Testis (tissue), 3 donors: ENCODE data around the gene SHC2. TPM values are rescaled to one million over a fixed set of nuclear protein-coding genes. Genes with fewer than 3 reads are reported as not detected.
"Not testable (repeated sequence)": the region's sequence is repeated elsewhere in the genome, so short reads cannot be mapped to it uniquely, and the experiment has no call there.

ENCODE experiments used
- DNase-seq: peaks from one replicate; pipeline ENCODE4 v3.0.0-alpha.2; 2019
- H3K27ac ChIP-seq, 2 donors: fragments of 200-600 bp; sonication (generic); one replicate each; pipeline ENCODE4 v1.5.1; 2019
- H3K27me3 ChIP-seq: fragments of 200-600 bp; sonication (generic); one replicate; pipeline ENCODE4 v1.5.1; 2019
- H3K36me3 ChIP-seq: fragments of 200-600 bp; sonication (generic); one replicate; pipeline ENCODE4 v1.5.1; 2017; ENCODE audit warnings: low read depth; ENCODE audit errors: missing control alignments
- H3K4me1 ChIP-seq: fragments of 200-600 bp; sonication (generic); one replicate; pipeline ENCODE4 v1.5.1; 2019
- H3K4me3 ChIP-seq, 2 donors: fragments of 200-600 bp; sonication (generic); one replicate each; pipeline ENCODE4 v1.5.1; 2017 to 2019
- H3K9me3 ChIP-seq: fragments of 200-600 bp; sonication (generic); one replicate; pipeline ENCODE4 v1.5.1; 2017
- CTCF ChIP-seq, 3 experiments: fragments of 450-650 bp in 2 of 3; fragments of 200-600 bp in 1 of 3; sonication (generic) in 1 of 3; IDR thresholded peaks; one replicate each; pipeline ENCODE4 v1.5.1; 2016 to 2019; ENCODE audit warnings: antibody characterized with exemption in 3 of 3, mild to moderate bottlenecking in 2 of 3, moderate library complexity in 1 of 3
- POLR2A ChIP-seq: fragments of 450-650 bp; IDR thresholded peaks from one replicate; pipeline ENCODE4 v1.6.1; 2017; ENCODE audit warnings: antibody characterized with exemption, mild to moderate bottlenecking, moderate library complexity
- WGBS, 2 donors: methylation state at CpG; one replicate each; pipeline ENCODE4 v1.1.5; 2018; 5-methylcytosine and 5-hydroxymethylcytosine counted together
- intact Hi-C: fragments of 100-400 bp; cut with DNase I; formaldehyde crosslinking; loops from one replicate; pipeline ENCODE4 v1.15.1; 2023; ENCODE audit warnings: low total_unique reads
- polyA plus RNA-seq: library from polyadenylated mRNA; stranded (reverse); fragments of 350-450 nt; fragmentation: Illumina TruSeq; extraction: RNeasy Lipid Tissue Mini Kit (QIAGEN cat#74804); gene quantifications from one replicate; pipeline ENCODE4 v1.2.3, GENCODE V29; 2014; ENCODE audit warnings: low read depth, low replicate concordance; ENCODE audit not compliant: insufficient read depth
- total RNA-seq, 2 donors: library from RNA; depleted of rRNA; stranded (reverse); fragments of >200 nt; gene quantifications; one replicate each; pipeline ENCODE4 v1.2.3, GENCODE V29; 2016

Gene SHC2
- total and polyA plus RNA-seq, 3 donors from 2014 or later = 26.7 to 67.3 (median 57.8) TPM

DNA sequence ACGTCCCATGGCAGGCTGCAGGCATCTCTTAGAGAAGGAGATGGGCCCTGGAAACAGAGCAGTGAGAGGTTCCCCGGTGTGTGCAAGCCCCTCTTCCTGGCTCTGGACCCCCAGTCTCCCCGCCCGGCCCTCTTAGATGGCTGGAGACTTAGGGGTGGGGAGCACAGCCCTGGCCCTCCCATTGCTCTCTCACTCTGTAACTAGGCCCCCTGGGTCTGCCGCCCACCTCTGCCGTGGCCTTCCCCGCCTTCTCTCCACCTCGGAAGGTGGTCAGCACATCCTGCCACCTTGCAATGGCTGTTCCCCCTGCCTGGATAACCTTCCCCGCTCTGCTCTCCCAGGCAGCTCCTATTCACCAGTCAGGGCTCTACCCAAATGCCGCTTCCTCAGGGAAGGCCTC is 30.1 kb downstream of the SHC2 start:
- TF ChIP-seq POLR2A (no peak), CTCF (IDR thresholded peaks at IDR 0.05) (no peak)
- Histone ChIP-seq H3K36me3 (no peaks in the 10 kb centered on the region), H3K27ac (no peak overlapping the region), H3K27me3 (no peaks in the 10 kb centered on the region), H3K9me3 (no peaks in the 10 kb centered on the region), H3K4me3 (no peak overlapping the region), H3K4me1 (no peaks in the 10 kb centered on the region)
- 92 to 93% methylated on average over 10 of the region's 10 CpGs for WGBS, 2 donors
- intact Hi-C loops = no loop called here
- no peak for DNase-seq

DNA sequence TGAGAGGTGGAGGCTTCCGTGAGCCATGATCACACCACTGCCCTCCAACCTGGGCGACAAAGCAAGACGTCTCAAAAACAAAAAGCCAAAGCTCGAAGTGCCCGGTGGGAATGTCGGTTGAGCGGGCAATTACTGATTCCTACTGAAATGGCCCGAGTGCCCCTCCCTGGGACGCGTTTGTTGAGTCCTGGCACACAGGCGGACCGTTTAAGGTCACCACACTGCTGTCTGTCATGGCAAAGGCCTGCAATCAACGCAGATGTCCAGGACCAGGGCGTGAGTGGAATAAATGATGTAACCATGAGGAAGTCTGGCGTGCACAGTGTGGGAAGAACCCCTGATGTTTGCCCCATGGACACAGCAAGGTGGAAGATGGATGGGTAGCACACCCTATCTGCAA is 32.7 kb downstream of the SHC2 start:
- no peak for DNase-seq
- no peaks in the 10 kb centered on the region for H3K4me1 ChIP-seq
- H3K36me3 ChIP-seq = no peaks in the 10 kb centered on the region
- H3K27me3 ChIP-seq = no peaks in the 10 kb centered on the region
- TF ChIP-seq POLR2A (no peak), CTCF (IDR thresholded peaks at IDR 0.05) (no peak)
- 78 to 80% methylated on average over 15 of the region's 15 CpGs for WGBS, 2 donors
- intact Hi-C loops = no loop called here
- no peak overlapping the region for H3K4me3 ChIP-seq
- H3K27ac ChIP-seq = no peak overlapping the region
- H3K9me3 ChIP-seq = no peaks in the 10 kb centered on the region

DNA sequence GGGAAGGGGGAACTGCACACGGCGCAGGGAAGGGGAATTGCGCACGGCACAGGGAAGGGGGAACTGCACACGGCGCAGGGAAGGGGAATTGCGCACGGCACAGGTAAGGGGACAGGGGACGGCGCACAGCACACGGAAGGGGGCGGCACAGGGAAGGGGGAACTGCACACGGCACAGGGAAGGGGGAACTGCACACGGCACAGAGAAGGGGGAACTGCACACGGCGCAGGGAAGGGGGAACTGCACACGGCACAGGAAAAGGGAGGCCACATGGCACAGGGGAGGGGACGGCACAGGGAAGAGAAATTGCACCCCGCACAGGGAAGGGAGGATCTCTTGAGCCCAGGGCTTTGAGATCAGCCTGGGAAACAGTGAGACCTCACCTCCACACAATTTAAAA is 33.2 kb downstream of the SHC2 start:
- H3K4me1 ChIP-seq, H3K4me3 ChIP-seq, H3K9me3 ChIP-seq, H3K27ac ChIP-seq, H3K36me3 ChIP-seq, H3K27me3 ChIP-seq, intact Hi-C loops: not testable (repeated sequence)
- WGBS, 2 donors = 40 to 58% methylated on average over 19 of the region's 19 CpGs
- DNase-seq = peak; percentile 43

DNA sequence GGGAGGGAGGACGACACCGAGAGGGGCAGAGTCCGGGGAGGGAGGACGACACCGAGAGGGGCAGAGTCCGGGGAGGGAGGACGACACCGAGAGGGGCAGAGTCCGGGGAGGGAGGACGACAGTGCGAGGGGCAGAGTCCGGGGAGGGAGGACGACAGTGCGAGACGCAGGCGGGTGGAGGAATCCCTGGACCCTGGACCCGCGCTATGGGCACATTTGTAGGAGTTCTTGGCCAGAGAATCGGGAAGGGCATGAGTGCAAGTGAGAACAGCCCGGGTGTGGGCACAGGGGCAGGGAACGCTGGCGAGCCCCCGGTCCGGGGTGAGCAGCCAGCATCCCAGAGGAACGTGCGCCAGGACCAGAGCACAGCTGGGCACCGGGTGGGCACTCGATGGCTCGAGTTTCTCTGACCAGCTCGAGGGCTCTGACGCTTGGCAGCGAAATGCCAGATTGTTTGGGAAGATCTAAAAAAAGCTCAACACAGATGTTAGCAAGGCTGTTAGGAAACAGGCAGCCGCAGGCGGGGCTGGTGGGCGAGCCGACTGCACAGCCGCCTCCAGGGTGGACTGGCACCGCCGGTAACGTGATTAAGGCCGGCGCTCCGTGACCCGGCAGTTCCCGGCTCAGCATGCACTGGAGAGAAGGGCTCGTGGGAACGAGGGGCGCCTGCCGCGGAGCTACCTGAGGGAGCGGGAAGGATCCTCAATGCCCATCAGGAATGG is 33.9 kb downstream of the SHC2 start:
- H3K27ac ChIP-seq = peak overlapping the region in 1 of 2 donors; percentile 56
- WGBS, 2 donors = 68 to 72% methylated on average over 48 to 50 of the region's 51 CpGs
- H3K36me3 ChIP-seq = no peaks in the 10 kb centered on the region
- no peak for DNase-seq
- TF ChIP-seq CTCF (IDR thresholded peaks at IDR 0.05) = no peak
- intact Hi-C loops = no loop called here
- H3K9me3 ChIP-seq = no peaks in the 10 kb centered on the region
- no peaks in the 10 kb centered on the region for H3K27me3 ChIP-seq
- peak overlapping the region in 1 of 2 donors; percentile 36 for H3K4me3 ChIP-seq
- H3K4me1 ChIP-seq = no peaks in the 10 kb centered on the region

DNA sequence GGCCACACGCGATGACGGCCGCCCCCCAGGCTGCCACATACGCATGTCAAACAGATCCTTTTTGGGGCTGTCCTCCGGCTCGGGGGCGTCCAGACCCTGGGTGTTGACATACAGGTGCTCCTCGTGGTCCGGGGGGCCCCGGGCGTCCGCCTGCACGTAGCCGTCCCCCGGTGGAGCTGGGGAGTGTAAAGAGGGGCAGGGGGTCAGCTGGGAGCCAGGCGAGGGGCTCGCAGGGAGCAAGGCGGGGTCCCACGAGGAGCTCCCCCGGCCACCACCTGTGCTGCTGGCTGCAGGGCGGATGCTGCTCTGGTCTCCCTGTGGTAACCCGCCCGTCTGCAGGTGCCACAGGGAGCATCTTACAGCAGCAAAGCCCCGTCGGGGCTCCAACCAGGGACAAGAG is 35.8 kb downstream of the SHC2 start:
- 87 to 96% methylated on average over 5 to 22 of the region's 26 CpGs for WGBS, 2 donors
- Histone ChIP-seq H3K9me3 (no peaks in the 10 kb centered on the region), H3K4me1 (no peaks in the 10 kb centered on the region), H3K4me3 (no peak overlapping the region), H3K36me3 (no peaks in the 10 kb centered on the region), H3K27ac (no peak overlapping the region), H3K27me3 (no peaks in the 10 kb centered on the region)
- intact Hi-C loops = no loop called here
- DNase-seq = no peak
- TF ChIP-seq CTCF (IDR thresholded peaks at IDR 0.05) (no peak), POLR2A (no peak)
